ENCODE data around the gene PTPN2.

PTPN2 gene

DNA sequence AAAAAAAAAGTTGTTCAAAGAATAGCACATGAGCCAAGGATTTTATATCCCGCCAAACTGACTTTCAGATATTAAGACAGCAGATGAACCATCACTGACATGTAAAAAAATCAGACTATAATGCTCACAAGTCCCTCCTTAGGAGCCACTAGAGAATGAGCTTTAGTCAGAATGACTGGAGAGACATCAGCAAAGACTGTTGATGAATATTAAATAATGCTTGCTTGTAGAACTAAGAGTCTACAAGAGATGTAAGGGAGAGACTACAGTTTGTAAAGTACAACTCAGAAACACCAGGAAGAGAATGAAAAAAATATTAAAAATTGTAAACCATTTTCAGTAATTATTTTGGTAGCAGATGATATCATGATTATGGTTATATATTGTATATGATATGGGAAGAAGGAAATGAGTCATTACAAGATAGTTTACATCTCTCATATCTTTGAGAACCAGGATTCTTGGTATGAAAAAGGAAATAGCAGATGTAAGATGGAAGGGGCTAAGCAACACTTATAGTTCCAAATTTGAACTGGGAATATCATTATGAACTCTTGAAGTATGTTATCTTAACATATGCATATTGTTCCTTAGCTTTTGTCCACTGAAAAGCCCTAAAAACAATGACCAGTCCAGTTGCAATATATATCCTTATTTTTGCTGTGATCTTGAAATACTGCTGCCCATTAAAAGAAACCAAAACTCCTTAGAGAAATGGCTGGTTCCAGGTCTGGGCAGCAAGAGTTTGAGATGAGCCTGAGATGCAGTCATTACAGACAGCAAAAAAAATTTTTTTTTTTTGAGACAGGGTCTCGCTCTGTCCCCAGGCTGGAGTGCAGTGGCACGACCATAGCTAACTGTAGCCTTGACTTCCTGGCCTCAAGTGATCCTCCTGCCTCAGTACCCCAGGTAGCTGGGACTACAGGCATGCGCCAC lies 55.7 kb downstream of the PTPN2 start:
- peaks cover 0 to 7% of the 10 kb centered on the region in 2 donors for H3K9me3 ChIP-seq (ENCODE audit: control insufficient read depth in 2 of 2, low read length in 2 of 2)
- no peaks in the 10 kb centered on the region for H3K4me1 ChIP-seq (ENCODE audit: control insufficient read depth in 2 of 2, insufficient read depth in 2 of 2, low read length in 2 of 2)
- H3K4me3 ChIP-seq (ENCODE audit: low read length in 2 of 2) = no peak overlapping the region
- no peaks in the 10 kb centered on the region for H3K27me3 ChIP-seq (ENCODE audit: control insufficient read depth in 2 of 2, insufficient read depth in 2 of 2, low read length in 2 of 2)
- no peak overlapping the region for H3K27ac ChIP-seq (ENCODE audit: low read depth in 2 of 2, low read length in 2 of 2)
- H3K9ac ChIP-seq (ENCODE audit: low read depth in 1 of 2, low read length in 2 of 2) = no peak overlapping the region
- peaks cover 1 to 17% of the 10 kb centered on the region in 2 donors for H3K36me3 ChIP-seq (ENCODE audit: control insufficient read depth in 2 of 2, insufficient read depth in 2 of 2, low read length in 2 of 2)

DNA sequence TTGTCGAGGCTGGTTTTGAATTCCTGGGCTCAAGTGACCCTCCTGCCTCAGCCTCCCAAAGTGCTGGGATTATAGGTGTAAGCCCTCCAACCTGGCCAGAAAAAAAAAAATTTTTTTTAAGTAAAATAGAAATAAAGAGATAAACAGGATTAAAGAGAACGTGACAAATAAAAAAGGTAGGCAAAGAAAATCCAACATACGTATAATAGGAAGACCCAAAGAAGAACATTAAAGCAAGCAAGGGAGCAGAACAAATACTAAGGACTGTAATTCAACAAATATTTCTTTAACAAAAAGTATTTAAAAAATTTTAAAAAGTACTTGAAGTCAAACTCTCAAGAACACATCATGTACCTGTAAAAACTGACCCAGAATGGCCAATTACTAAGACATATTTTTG lies 56.4 kb downstream of the PTPN2 start:
- H3K9me3 ChIP-seq (ENCODE audit: control insufficient read depth in 2 of 2, low read length in 2 of 2) = peaks cover 0 to 7% of the 10 kb centered on the region in 2 donors
- no peaks in the 10 kb centered on the region for H3K4me1 ChIP-seq (ENCODE audit: control insufficient read depth in 2 of 2, insufficient read depth in 2 of 2, low read length in 2 of 2)
- H3K9ac ChIP-seq (ENCODE audit: low read depth in 1 of 2, low read length in 2 of 2) = no peak overlapping the region
- no peaks in the 10 kb centered on the region for H3K27me3 ChIP-seq (ENCODE audit: control insufficient read depth in 2 of 2, insufficient read depth in 2 of 2, low read length in 2 of 2)
- H3K36me3 ChIP-seq (ENCODE audit: control insufficient read depth in 2 of 2, insufficient read depth in 2 of 2, low read length in 2 of 2) = peaks cover 0 to 15% of the 10 kb centered on the region in 2 donors
- H3K4me3 ChIP-seq (ENCODE audit: low read length in 2 of 2) = no peak overlapping the region
- no peak overlapping the region for H3K27ac ChIP-seq (ENCODE audit: low read depth in 2 of 2, low read length in 2 of 2)

DNA sequence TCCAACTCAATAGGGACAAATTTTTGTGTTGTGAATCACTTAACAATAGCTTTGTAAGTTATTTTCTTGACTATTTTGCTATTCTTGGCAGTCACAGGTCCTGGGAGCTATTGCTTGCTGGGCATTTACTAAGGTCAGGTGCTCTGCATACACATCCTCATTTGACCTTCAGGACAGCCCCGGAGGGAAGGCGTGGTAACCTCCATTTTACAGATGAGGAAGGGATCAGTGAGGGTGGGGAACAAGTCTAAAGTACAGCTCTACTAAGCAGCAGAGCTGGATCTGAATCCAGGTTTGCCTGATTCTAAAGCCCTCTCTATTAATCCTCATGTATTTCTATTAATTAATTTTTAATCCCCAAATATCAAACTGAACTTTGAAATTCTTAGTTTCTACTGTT lies 58.8 kb downstream of the PTPN2 start:
- H3K9me3 ChIP-seq (ENCODE audit: control insufficient read depth in 2 of 2, low read length in 2 of 2) = peaks cover 0 to 7% of the 10 kb centered on the region in 2 donors
- H3K9ac ChIP-seq (ENCODE audit: low read depth in 1 of 2, low read length in 2 of 2) = no peak overlapping the region
- H3K4me3 ChIP-seq (ENCODE audit: low read length in 2 of 2) = no peak overlapping the region
- peaks cover 4 to 12% of the 10 kb centered on the region in 2 donors for H3K36me3 ChIP-seq (ENCODE audit: control insufficient read depth in 2 of 2, insufficient read depth in 2 of 2, low read length in 2 of 2)
- no peak overlapping the region for H3K27ac ChIP-seq (ENCODE audit: low read depth in 2 of 2, low read length in 2 of 2)
- no peaks in the 10 kb centered on the region for H3K27me3 ChIP-seq (ENCODE audit: control insufficient read depth in 2 of 2, insufficient read depth in 2 of 2, low read length in 2 of 2)
- no peaks in the 10 kb centered on the region for H3K4me1 ChIP-seq (ENCODE audit: control insufficient read depth in 2 of 2, insufficient read depth in 2 of 2, low read length in 2 of 2)

DNA sequence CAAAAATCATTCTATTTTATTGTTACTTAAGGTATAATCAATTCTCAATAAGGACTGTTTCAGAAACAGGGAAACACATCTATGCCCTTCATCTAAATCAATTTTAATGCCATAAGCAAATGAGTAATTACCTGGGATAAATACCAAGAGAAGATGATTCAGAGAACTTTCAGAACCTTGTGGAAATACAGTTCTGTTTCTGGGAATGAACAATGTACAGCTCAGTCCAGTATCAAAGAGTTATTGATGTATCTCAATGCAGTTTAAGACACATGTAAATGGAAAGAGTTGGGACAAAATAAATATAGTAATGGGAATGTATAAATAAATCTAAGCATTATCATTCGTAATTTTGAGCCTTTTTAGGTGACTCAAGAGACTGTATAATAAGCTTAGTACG lies 60.1 kb downstream of the PTPN2 start:
- H3K9ac ChIP-seq (ENCODE audit: low read depth in 1 of 2, low read length in 2 of 2) = no peak overlapping the region
- H3K9me3 ChIP-seq (ENCODE audit: control insufficient read depth in 2 of 2, low read length in 2 of 2) = peaks cover 0 to 7% of the 10 kb centered on the region in 2 donors
- peaks cover 4 to 12% of the 10 kb centered on the region in 2 donors for H3K36me3 ChIP-seq (ENCODE audit: control insufficient read depth in 2 of 2, insufficient read depth in 2 of 2, low read length in 2 of 2)
- H3K4me3 ChIP-seq (ENCODE audit: low read length in 2 of 2) = no peak overlapping the region
- H3K27ac ChIP-seq (ENCODE audit: low read depth in 2 of 2, low read length in 2 of 2) = no peak overlapping the region
- H3K4me1 ChIP-seq (ENCODE audit: control insufficient read depth in 2 of 2, insufficient read depth in 2 of 2, low read length in 2 of 2) = no peaks in the 10 kb centered on the region
- H3K27me3 ChIP-seq (ENCODE audit: control insufficient read depth in 2 of 2, insufficient read depth in 2 of 2, low read length in 2 of 2) = no peaks in the 10 kb centered on the region

DNA sequence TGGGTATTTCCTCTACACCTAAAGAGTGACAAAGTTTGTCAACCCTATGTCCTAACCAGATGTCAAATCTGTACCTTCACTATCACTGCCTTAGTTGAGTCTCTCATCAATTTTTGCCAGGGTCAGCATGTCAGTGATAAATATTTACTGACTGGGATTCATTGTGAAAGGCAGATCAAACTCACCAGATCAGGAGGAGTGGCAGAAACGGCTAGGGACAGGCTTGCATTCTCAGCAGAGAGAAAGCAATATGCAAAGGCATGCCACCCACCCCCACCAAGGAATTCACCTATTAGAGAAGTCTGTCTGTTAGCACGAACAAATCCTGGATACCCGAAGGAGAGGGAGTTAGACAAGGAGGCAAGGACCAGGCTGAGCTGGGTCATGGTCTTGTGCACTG lies 62.6 kb downstream of the PTPN2 start:
- H3K36me3 ChIP-seq (ENCODE audit: control insufficient read depth in 2 of 2, insufficient read depth in 2 of 2, low read length in 2 of 2) = peaks cover 13 to 19% of the 10 kb centered on the region in 2 donors
- H3K27ac ChIP-seq (ENCODE audit: low read depth in 2 of 2, low read length in 2 of 2) = no peak overlapping the region
- H3K4me1 ChIP-seq (ENCODE audit: control insufficient read depth in 2 of 2, insufficient read depth in 2 of 2, low read length in 2 of 2) = no peaks in the 10 kb centered on the region
- H3K9me3 ChIP-seq (ENCODE audit: control insufficient read depth in 2 of 2, low read length in 2 of 2) = no peaks in the 10 kb centered on the region
- no peak overlapping the region for H3K4me3 ChIP-seq (ENCODE audit: low read length in 2 of 2)
- H3K9ac ChIP-seq (ENCODE audit: low read depth in 1 of 2, low read length in 2 of 2) = no peak overlapping the region
- H3K27me3 ChIP-seq (ENCODE audit: control insufficient read depth in 2 of 2, insufficient read depth in 2 of 2, low read length in 2 of 2) = no peaks in the 10 kb centered on the region

DNA sequence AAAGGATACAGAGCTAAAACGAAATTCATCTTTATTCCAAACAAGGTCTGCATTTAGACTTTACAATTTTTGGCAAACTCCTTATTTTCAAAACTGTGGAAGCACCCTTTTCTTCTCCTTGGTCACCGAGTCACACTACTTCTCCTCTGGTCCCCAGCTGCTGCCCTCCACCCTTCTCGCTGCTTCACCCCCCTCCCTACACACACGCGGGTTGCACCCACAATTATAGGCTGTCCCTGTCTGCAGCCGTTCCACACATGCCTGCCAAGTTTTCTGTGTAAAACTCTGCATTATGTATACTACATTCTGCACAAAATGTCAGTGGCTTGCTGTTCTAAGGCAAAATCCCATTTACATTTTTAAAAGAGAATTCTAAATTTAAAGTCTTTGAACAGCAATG lies 63.5 kb downstream of the PTPN2 start:
- Histone ChIP-seq H3K9ac (ENCODE audit: low read depth in 1 of 2, low read length in 2 of 2) (no peak overlapping the region), H3K4me1 (ENCODE audit: control insufficient read depth in 2 of 2, insufficient read depth in 2 of 2, low read length in 2 of 2) (no peaks in the 10 kb centered on the region), H3K9me3 (ENCODE audit: control insufficient read depth in 2 of 2, low read length in 2 of 2) (no peaks in the 10 kb centered on the region), H3K4me3 (ENCODE audit: low read length in 2 of 2) (no peak overlapping the region), H3K27ac (ENCODE audit: low read depth in 2 of 2, low read length in 2 of 2) (no peak overlapping the region), H3K36me3 (ENCODE audit: control insufficient read depth in 2 of 2, insufficient read depth in 2 of 2, low read length in 2 of 2) (peaks cover 17 to 28% of the 10 kb centered on the region in 2 donors), H3K27me3 (ENCODE audit: control insufficient read depth in 2 of 2, insufficient read depth in 2 of 2, low read length in 2 of 2) (no peaks in the 10 kb centered on the region)

DNA sequence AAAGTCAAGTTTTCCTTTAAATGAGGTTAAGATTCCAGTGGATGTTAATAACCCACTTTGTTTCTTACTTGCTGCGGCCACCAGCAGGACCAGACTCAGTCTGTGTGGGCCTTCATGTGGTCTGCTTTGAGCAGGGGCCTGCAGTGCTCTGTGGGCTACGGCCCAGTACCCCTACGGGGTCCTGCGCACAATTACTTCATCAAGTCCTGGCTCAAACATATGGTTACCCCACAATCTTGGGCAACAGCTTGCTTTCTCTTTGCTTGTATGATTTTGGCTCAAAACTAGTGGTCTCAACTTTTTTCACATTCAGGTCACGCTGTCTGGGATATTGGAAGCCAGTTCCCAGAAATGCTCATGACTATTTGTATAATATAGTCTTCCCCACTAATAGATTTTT lies 64.2 kb downstream of the PTPN2 start:
- Histone ChIP-seq H3K27me3 (ENCODE audit: control insufficient read depth in 2 of 2, insufficient read depth in 2 of 2, low read length in 2 of 2) (no peaks in the 10 kb centered on the region), H3K4me3 (ENCODE audit: low read length in 2 of 2) (no peak overlapping the region), H3K36me3 (ENCODE audit: control insufficient read depth in 2 of 2, insufficient read depth in 2 of 2, low read length in 2 of 2) (peaks cover 17 to 27% of the 10 kb centered on the region in 2 donors), H3K27ac (ENCODE audit: low read depth in 2 of 2, low read length in 2 of 2) (no peak overlapping the region), H3K9ac (ENCODE audit: low read depth in 1 of 2, low read length in 2 of 2) (no peak overlapping the region), H3K4me1 (ENCODE audit: control insufficient read depth in 2 of 2, insufficient read depth in 2 of 2, low read length in 2 of 2) (no peaks in the 10 kb centered on the region), H3K9me3 (ENCODE audit: control insufficient read depth in 2 of 2, low read length in 2 of 2) (no peaks in the 10 kb centered on the region)

DNA sequence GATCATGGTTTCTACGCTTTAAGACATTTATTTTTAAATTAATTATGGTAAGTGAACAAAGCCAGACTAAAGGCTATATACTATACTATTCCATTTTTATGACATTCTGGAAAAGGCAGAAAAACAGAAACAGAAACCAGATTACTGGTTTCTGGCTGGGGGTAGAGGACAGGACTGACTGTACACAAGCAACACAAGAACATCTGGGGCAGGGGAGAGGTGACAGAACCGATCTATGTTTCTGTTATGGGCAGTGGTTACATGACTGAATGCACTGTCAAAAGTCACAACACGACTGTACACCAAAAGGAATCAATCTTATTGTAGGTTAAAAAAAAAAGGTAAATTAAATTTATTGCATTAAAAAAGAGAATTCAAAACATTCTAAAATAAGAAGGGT lies 64.7 kb downstream of the PTPN2 start:
- Histone ChIP-seq H3K27ac (ENCODE audit: low read depth in 2 of 2, low read length in 2 of 2) (no peak overlapping the region), H3K9me3 (ENCODE audit: control insufficient read depth in 2 of 2, low read length in 2 of 2) (no peaks in the 10 kb centered on the region), H3K9ac (ENCODE audit: low read depth in 1 of 2, low read length in 2 of 2) (no peak overlapping the region), H3K4me1 (ENCODE audit: control insufficient read depth in 2 of 2, insufficient read depth in 2 of 2, low read length in 2 of 2) (no peaks in the 10 kb centered on the region), H3K27me3 (ENCODE audit: control insufficient read depth in 2 of 2, insufficient read depth in 2 of 2, low read length in 2 of 2) (no peaks in the 10 kb centered on the region), H3K36me3 (ENCODE audit: control insufficient read depth in 2 of 2, insufficient read depth in 2 of 2, low read length in 2 of 2) (peaks cover 21 to 28% of the 10 kb centered on the region in 2 donors), H3K4me3 (ENCODE audit: low read length in 2 of 2) (no peak overlapping the region)

DNA sequence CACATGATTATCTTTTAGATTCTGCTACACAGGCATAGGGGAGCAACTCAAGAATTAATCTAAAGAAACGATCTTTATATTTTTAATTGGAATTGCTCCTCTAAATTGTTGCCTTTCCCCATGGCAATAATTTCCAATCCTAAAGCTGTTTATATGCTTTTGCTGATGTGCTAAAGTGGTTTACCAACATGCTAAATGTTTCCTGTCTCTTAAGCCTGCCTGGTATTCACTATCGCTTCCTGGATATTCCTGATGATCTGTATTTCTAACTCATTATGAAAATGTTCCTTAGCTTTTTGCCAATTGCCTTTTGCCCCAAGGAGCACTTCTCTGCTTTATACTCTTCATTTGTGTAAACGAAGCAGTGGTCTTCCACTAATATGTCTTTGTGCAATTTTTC lies 65.8 kb downstream of the PTPN2 start:
- Histone ChIP-seq H3K9ac (ENCODE audit: low read depth in 1 of 2, low read length in 2 of 2) (no peak overlapping the region), H3K4me1 (ENCODE audit: control insufficient read depth in 2 of 2, insufficient read depth in 2 of 2, low read length in 2 of 2) (no peaks in the 10 kb centered on the region), H3K9me3 (ENCODE audit: control insufficient read depth in 2 of 2, low read length in 2 of 2) (no peaks in the 10 kb centered on the region), H3K36me3 (ENCODE audit: control insufficient read depth in 2 of 2, insufficient read depth in 2 of 2, low read length in 2 of 2) (peaks cover 24 to 25% of the 10 kb centered on the region in 2 donors), H3K27ac (ENCODE audit: low read depth in 2 of 2, low read length in 2 of 2) (no peak overlapping the region), H3K4me3 (ENCODE audit: low read length in 2 of 2) (no peak overlapping the region), H3K27me3 (ENCODE audit: control insufficient read depth in 2 of 2, insufficient read depth in 2 of 2, low read length in 2 of 2) (no peaks in the 10 kb centered on the region)

DNA sequence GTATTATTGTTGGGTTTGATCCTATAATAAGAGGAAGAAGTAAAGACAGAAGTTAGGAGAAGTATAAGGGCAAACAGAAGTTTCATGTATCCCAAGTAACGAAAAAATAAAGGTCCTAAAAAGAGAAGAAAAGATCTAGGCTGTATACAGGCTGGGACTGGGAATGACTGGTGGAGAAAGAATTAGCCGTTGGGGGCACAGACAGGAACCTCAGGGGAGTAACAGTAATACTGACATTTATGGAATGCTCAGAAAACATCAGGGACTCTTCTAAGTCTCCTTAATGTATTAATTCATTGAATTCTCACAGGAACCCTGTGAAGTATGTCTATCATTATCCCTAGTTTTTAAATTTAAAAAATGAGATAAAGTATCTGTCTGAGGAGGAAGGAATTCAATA lies 67.6 kb downstream of the PTPN2 start:
- Histone ChIP-seq H3K9ac (ENCODE audit: low read depth in 1 of 2, low read length in 2 of 2) (no peak overlapping the region), H3K4me3 (ENCODE audit: low read length in 2 of 2) (no peak overlapping the region), H3K27me3 (ENCODE audit: control insufficient read depth in 2 of 2, insufficient read depth in 2 of 2, low read length in 2 of 2) (no peaks in the 10 kb centered on the region), H3K27ac (ENCODE audit: low read depth in 2 of 2, low read length in 2 of 2) (no peak overlapping the region), H3K4me1 (ENCODE audit: control insufficient read depth in 2 of 2, insufficient read depth in 2 of 2, low read length in 2 of 2) (no peaks in the 10 kb centered on the region), H3K36me3 (ENCODE audit: control insufficient read depth in 2 of 2, insufficient read depth in 2 of 2, low read length in 2 of 2) (peaks cover 20 to 33% of the 10 kb centered on the region in 2 donors), H3K9me3 (ENCODE audit: control insufficient read depth in 2 of 2, low read length in 2 of 2) (no peaks in the 10 kb centered on the region)
